GM18858 (cell line): ENCODE measurements around the gene PCDHA8.
"Not testable (repeated sequence)": the region's sequence is repeated elsewhere in the genome, so short reads cannot be mapped to it uniquely, and the experiment has no call there.

ENCODE experiments used
- ATAC-seq: cut with Tn5 transposase; IDR thresholded peaks from one replicate; pipeline ENCODE4 v1.9.1; 2021; ENCODE audit not compliant: unreplicated experiment

The PCDHA8 gene

GRCh38 chr5:140827704-140828361 is 13.2 kb upstream of the PCDHA8 start, which contains the start of gene PCDHA6:
Gene PCDHA6, plus strand, starts transcription at chr5:140827960. Its CDS starts 132 bp downstream, at chr5:140828092.
- no peak for ATAC-seq

GRCh38 chr5:140828362-140828737 is 12.6 kb upstream of the PCDHA8 start:
- ATAC-seq = no peak

- ATAC-seq = not testable (repeated sequence)
These were observed 11.2 kb upstream of the PCDHA8 start for GRCh38 chr5:140829511-140830501.

- no peak for ATAC-seq
These were observed 7.0 kb upstream of the PCDHA8 start, which contains the start of gene PCDHA7 for GRCh38 chr5:140833993-140834392. Gene PCDHA7, plus strand, starts transcription at chr5:140834269. Its CDS starts 115 bp downstream, at chr5:140834384.

GRCh38 chr5:140834439-140835008 is 6.5 kb upstream of the PCDHA8 start:
- ATAC-seq = not testable (repeated sequence)

GRCh38 chr5:140835622-140836510 is 5.1 kb upstream of the PCDHA8 start:
- ATAC-seq = no peak

GRCh38 chr5:140842798-140843733 is 2.1 kb downstream of the PCDHA8 start:
- no peak for ATAC-seq

- ATAC-seq = not testable (repeated sequence)
These were observed 7.4 kb downstream of the PCDHA8 start, which contains the start of gene PCDHA9 for GRCh38 chr5:140848139-140849102. Gene PCDHA9, plus strand, starts transcription at chr5:140848382. Its CDS starts 114 bp downstream, at chr5:140848496.

GRCh38 chr5:140849831-140850634 is 9.0 kb downstream of the PCDHA8 start:
- not testable (repeated sequence) for ATAC-seq

- ATAC-seq = no peak
These were observed 15.0 kb downstream of the PCDHA8 start, which contains the start of gene PCDHA10 for GRCh38 chr5:140855772-140856674. Gene PCDHA10, plus strand, starts transcription at chr5:140855897. Its CDS starts 152 bp downstream, at chr5:140856049.

GRCh38 chr5:140857177-140857986 is 16.4 kb downstream of the PCDHA8 start:
- no peak for ATAC-seq

- no peak for ATAC-seq
These were observed 16.9 kb downstream of the PCDHA8 start for GRCh38 chr5:140857987-140858240.

- ATAC-seq = no peak
These were observed 21.7 kb downstream of the PCDHA8 start for GRCh38 chr5:140862441-140863295.

- no peak for ATAC-seq
These were observed 28.0 kb downstream of the PCDHA8 start, which contains the start of gene PCDHA11 for GRCh38 chr5:140868721-140869554. Gene PCDHA11, plus strand, starts transcription at chr5:140868957. Its CDS starts 147 bp downstream, at chr5:140869104.
